ENCODE results near the gene KANSL1L.

DNA sequence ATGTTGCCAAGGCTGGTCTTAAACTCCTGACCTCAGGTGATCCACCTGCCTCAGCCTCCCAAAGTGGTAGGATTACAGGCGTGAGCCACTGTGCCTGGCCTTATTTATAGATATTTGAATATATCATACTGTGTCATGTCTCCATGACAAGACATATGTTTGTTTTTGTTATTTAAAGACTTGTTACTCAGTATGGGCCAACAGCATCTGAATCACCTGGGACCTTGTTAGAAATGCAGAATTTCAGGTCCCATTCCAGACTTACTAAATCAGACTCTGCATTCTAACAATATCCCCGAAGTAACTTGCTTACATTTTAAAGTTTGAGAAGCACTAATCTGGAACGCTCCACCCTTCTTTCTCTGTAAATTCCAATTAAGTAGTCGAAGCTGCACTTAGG, 135.5 kb downstream of the KANSL1L start:
- TF ChIP-seq, protein P1, sequence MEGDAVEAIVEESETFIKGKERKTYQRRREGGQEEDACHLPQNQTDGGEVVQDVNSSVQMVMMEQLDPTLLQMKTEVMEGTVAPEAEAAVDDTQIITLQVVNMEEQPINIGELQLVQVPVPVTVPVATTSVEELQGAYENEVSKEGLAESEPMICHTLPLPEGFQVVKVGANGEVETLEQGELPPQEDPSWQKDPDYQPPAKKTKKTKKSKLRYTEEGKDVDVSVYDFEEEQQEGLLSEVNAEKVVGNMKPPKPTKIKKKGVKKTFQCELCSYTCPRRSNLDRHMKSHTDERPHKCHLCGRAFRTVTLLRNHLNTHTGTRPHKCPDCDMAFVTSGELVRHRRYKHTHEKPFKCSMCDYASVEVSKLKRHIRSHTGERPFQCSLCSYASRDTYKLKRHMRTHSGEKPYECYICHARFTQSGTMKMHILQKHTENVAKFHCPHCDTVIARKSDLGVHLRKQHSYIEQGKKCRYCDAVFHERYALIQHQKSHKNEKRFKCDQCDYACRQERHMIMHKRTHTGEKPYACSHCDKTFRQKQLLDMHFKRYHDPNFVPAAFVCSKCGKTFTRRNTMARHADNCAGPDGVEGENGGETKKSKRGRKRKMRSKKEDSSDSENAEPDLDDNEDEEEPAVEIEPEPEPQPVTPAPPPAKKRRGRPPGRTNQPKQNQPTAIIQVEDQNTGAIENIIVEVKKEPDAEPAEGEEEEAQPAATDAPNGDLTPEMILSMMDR (IDR thresholded peaks at IDR 0.05; ENCODE audit: low read depth, low read length): no peak
- TF ChIP-seq POLR2A (IDR thresholded peaks at IDR 0.05; ENCODE audit: extremely low read depth, insufficient read length) (no peak), MYC (IDR thresholded peaks at IDR 0.05; ENCODE audit: low read depth, low read length) (no peak)
- TF ChIP-seq, protein P2, sequence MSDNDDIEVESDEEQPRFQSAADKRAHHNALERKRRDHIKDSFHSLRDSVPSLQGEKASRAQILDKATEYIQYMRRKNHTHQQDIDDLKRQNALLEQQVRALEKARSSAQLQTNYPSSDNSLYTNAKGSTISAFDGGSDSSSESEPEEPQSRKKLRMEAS (IDR thresholded peaks at IDR 0.05; ENCODE audit: low read depth, low read length): no peak

All from NB4 (cell line).